Neural crest cell (in vitro differentiated cells): ENCODE results near the gene SLC7A6. TPM values are rescaled to one million over a fixed set of nuclear protein-coding genes. Genes with fewer than 3 reads are reported as not detected.

ENCODE experiments used
- DNase-seq: peaks from one replicate; pipeline ENCODE4 v3.0.0; 2021; ENCODE audit warnings: low read depth, mixed read lengths, low spot score
- H3K27ac Mint-ChIP-seq: one replicate; pipeline ENCODE4 v1.8.0; 2021; ENCODE audit warnings: mild to moderate bottlenecking, mixed read lengths; ENCODE audit not compliant: unreplicated experiment
- H3K27me3 Mint-ChIP-seq: 2 replicates; pipeline ENCODE4 v1.8.0; 2021; ENCODE audit warnings: low read depth, mild to moderate bottlenecking, mixed read lengths
- H3K36me3 Mint-ChIP-seq: 2 replicates; pipeline ENCODE4 v1.8.0; 2021; ENCODE audit warnings: low read depth, mild to moderate bottlenecking, mixed read lengths
- H3K4me1 Mint-ChIP-seq: 2 replicates; pipeline ENCODE4 v1.8.0; 2021; ENCODE audit warnings: mixed read lengths
- H3K4me3 Mint-ChIP-seq: one replicate; pipeline ENCODE4 v1.8.0; 2021; ENCODE audit warnings: mild to moderate bottlenecking, mixed read lengths
- H3K9me3 Mint-ChIP-seq: 2 replicates; pipeline ENCODE4 v1.8.0; 2021; ENCODE audit warnings: mixed read lengths
- CTCF ChIP-seq: fragments of 200-600 bp; sonication (generic); conservative IDR thresholded peaks from 2 replicates; pipeline ENCODE4 v1.5.0; 2021; ENCODE audit warnings: antibody characterized with exemption, mild to moderate bottlenecking
- total RNA-seq: library from RNA; stranded (reverse); gene quantifications from 2 replicates; pipeline ENCODE4 v1.2.1, GENCODE V29; 2021

The SLC7A6 gene
- total RNA-seq, 1 donor from 2014 or later = 41.7 TPM

GRCh38 chr16:68275611-68276191 is 11.4 kb downstream of the SLC7A6 start:
- no peaks in the 10 kb centered on the region for H3K36me3 Mint-ChIP-seq
- H3K27me3 Mint-ChIP-seq = no peaks in the 10 kb centered on the region
- TF ChIP-seq CTCF = no peak
- H3K4me1 Mint-ChIP-seq = peaks cover 5% of the 10 kb centered on the region
- no peaks in the 10 kb centered on the region for H3K9me3 Mint-ChIP-seq
- H3K27ac Mint-ChIP-seq = no peak overlapping the region
- H3K4me3 Mint-ChIP-seq = no peak overlapping the region
- no peak for DNase-seq

- DNase-seq = no peak
- Mint-ChIP-seq H3K27ac (no peak overlapping the region), H3K27me3 (no peaks in the 10 kb centered on the region), H3K36me3 (no peaks in the 10 kb centered on the region), H3K4me3 (no peak overlapping the region), H3K4me1 (peaks cover 5% of the 10 kb centered on the region), H3K9me3 (no peaks in the 10 kb centered on the region)
- TF ChIP-seq CTCF = no peak
Measured at GRCh38 chr16:68276223-68276622, 11.9 kb downstream of the SLC7A6 start.

- Mint-ChIP-seq H3K27ac (no peak overlapping the region), H3K27me3 (no peaks in the 10 kb centered on the region), H3K9me3 (no peaks in the 10 kb centered on the region), H3K4me3 (no peak overlapping the region), H3K4me1 (peaks cover 5% of the 10 kb centered on the region), H3K36me3 (no peaks in the 10 kb centered on the region)
- TF ChIP-seq CTCF = no peak
- DNase-seq = no peak
Measured at GRCh38 chr16:68279726-68280558, 15.6 kb downstream of the SLC7A6 start.

- no peaks in the 10 kb centered on the region for H3K4me1 Mint-ChIP-seq
- no peak for TF ChIP-seq CTCF
- H3K9me3 Mint-ChIP-seq = no peaks in the 10 kb centered on the region
- no peaks in the 10 kb centered on the region for H3K27me3 Mint-ChIP-seq
- H3K36me3 Mint-ChIP-seq = peaks cover 3% of the 10 kb centered on the region
- no peak for DNase-seq
- no peak overlapping the region for H3K4me3 Mint-ChIP-seq
- peak overlapping the region; percentile 31 for H3K27ac Mint-ChIP-seq
Measured at GRCh38 chr16:68281368-68282063, 17.2 kb downstream of the SLC7A6 start.

GRCh38 chr16:68282064-68282452 is 17.7 kb downstream of the SLC7A6 start:
- Mint-ChIP-seq H3K9me3 (no peaks in the 10 kb centered on the region), H3K36me3 (peaks cover 5% of the 10 kb centered on the region), H3K27ac (no peak overlapping the region), H3K4me1 (no peaks in the 10 kb centered on the region), H3K4me3 (no peak overlapping the region), H3K27me3 (no peaks in the 10 kb centered on the region)
- no peak for DNase-seq
- no peak for TF ChIP-seq CTCF
